ENCODE results near the gene RGL1.
A peak's percentile ranks its signal among the peaks of the same experiment; 100 is the strongest.

Gene RGL1

GRCh38 chr1:183884526-183884925 is 79.6 kb downstream of the RGL1 start:
- no peak for DNase-seq (ENCODE audit: insufficient read length, low spot score)
- FAIRE-seq: no peak

- FAIRE-seq (no peak), DNase-seq (ENCODE audit: insufficient read length, low spot score) (no peak)
These were observed 80.3 kb downstream of the RGL1 start for GRCh38 chr1:183885142-183885735.

- DNase-seq (ENCODE audit: insufficient read length, low spot score) (no peak), FAIRE-seq (no peak)
These were observed 81.3 kb downstream of the RGL1 start for GRCh38 chr1:183886083-183886828.

- FAIRE-seq: no peak
- no peak for DNase-seq (ENCODE audit: insufficient read length, low spot score)
These were observed 81.9 kb downstream of the RGL1 start for GRCh38 chr1:183886853-183887252.

- FAIRE-seq: peak; percentile 47
These were observed 83.2 kb downstream of the RGL1 start for GRCh38 chr1:183887826-183888819.

GRCh38 chr1:183889095-183889494 is 84.2 kb downstream of the RGL1 start:
- DNase-seq (ENCODE audit: insufficient read length, low spot score): no peak
- FAIRE-seq: peak; percentile 86

More at GRCh38 chr1:183887826-183888819, 83.2 kb downstream of the RGL1 start:
- no peak for DNase-seq (ENCODE audit: insufficient read length, low spot score)

- DNase-seq (ENCODE audit: insufficient read length, low spot score) (no peak), FAIRE-seq (peak; percentile 91)
These were observed 86.4 kb downstream of the RGL1 start for GRCh38 chr1:183891158-183891856.

GRCh38 chr1:183892351-183892793 is 87.5 kb downstream of the RGL1 start:
- FAIRE-seq: peak; percentile 26
- DNase-seq (ENCODE audit: insufficient read length, low spot score): no peak

- no peak for FAIRE-seq
- no peak for DNase-seq (ENCODE audit: insufficient read length, low spot score)
These were observed 88.8 kb downstream of the RGL1 start for GRCh38 chr1:183893561-183894289.

- DNase-seq (ENCODE audit: insufficient read length, low spot score) (no peak), FAIRE-seq (no peak)
These were observed 89.3 kb downstream of the RGL1 start for GRCh38 chr1:183894290-183894565.

GRCh38 chr1:183896466-183897048 is 91.6 kb downstream of the RGL1 start:
- DNase-seq (ENCODE audit: insufficient read length, low spot score) (no peak), FAIRE-seq (peak; percentile 91)

GRCh38 chr1:183898001-183898396 is 93.1 kb downstream of the RGL1 start:
- FAIRE-seq: no peak
- DNase-seq (ENCODE audit: insufficient read length, low spot score): no peak

GRCh38 chr1:183898610-183899009 is 93.7 kb downstream of the RGL1 start:
- FAIRE-seq (peak; percentile 57), DNase-seq (ENCODE audit: insufficient read length, low spot score) (no peak)

GRCh38 chr1:183901748-183902330 is 96.9 kb downstream of the RGL1 start:
- DNase-seq (ENCODE audit: insufficient read length, low spot score) (no peak), FAIRE-seq (peak; percentile 18)

- FAIRE-seq: peak; percentile 37
- DNase-seq (ENCODE audit: insufficient read length, low spot score): no peak
These were observed 98.2 kb downstream of the RGL1 start for GRCh38 chr1:183903101-183903500.

GRCh38 chr1:183905508-183906113 is 100.7 kb downstream of the RGL1 start:
- FAIRE-seq (no peak), DNase-seq (ENCODE audit: insufficient read length, low spot score) (no peak)

GRCh38 chr1:183907070-183907469 is 102.2 kb downstream of the RGL1 start:
- FAIRE-seq (no peak), DNase-seq (ENCODE audit: insufficient read length, low spot score) (no peak)

GRCh38 chr1:183908079-183908478 is 103.2 kb downstream of the RGL1 start:
- no peak for DNase-seq (ENCODE audit: insufficient read length, low spot score)
- FAIRE-seq: no peak

- DNase-seq (ENCODE audit: insufficient read length, low spot score) (no peak), FAIRE-seq (peak; percentile 73)
These were observed 104.8 kb downstream of the RGL1 start for GRCh38 chr1:183909672-183910071.
